Left renal cortex interstitium (tissue), 4 donors: ENCODE results near the gene EPHB2. TPM values are rescaled to one million over a fixed set of nuclear protein-coding genes. Genes with fewer than 3 reads are reported as not detected.

Experiments
- DNase-seq, 4 donors: peaks; one replicate each; pipeline ENCODE4 v3.0.0-alpha.2; 2013; ENCODE audit warnings: low read depth in 4 of 4, low spot score in 2 of 4, missing footprints in 1 of 4
- polyA plus RNA-seq, 4 donors: library from polyadenylated mRNA; unstranded; fragments of 120-200 nt; gene quantifications; one replicate each; pipeline ENCODE4 v1.2.1, GENCODE V29; 2013; ENCODE audit not compliant: insufficient read length in 4 of 4

The EPHB2 gene
- polyA plus RNA-seq, 4 donors: 9.5 to 15.4 (median 12.6) TPM

DNA sequence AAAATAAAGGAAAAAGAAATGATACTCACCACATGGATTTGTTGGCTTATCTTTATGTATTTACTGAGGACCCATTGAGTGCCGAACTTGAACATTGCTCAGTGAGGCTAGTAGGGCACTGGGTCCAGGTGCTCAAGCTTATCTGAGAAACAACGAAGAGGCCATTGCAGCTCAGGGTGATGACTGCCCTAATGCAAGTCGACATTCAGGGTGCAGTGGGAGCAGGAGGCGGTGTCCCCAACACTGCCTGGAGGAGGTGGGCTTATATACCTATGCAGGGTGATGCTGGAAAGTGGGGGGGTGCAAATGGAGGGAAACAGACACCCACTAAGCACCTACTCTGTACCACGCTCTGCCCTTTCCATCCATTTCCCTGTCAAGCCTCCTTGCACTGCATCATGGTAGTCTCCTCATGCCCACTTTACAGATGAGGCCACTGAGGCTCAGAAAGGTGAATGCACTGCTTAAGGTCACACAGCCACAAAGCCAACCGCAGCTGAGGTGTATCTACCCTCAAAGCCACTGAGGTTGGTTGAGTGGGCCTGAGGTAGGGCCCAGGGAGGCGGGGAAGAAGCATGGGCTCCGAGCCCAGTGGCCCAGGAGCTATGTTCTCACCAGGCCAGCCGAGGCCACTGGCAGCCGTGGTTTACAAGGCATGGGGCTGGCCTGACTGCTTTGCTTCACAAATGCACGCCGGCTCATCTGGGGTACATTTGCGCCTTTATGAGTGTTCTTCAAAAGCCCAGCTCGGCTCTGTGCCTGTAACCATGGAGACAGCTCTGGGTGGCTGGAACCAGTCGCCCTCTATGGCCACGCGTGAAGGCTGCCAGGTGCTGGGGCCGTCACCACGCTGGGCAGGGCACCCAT is 103.8 kb downstream of the EPHB2 start:
- DNase-seq: no peak

- DNase-seq: no peak
Measured at GRCh38 chr1:22815043-22815365, 104.4 kb downstream of the EPHB2 start.

DNA sequence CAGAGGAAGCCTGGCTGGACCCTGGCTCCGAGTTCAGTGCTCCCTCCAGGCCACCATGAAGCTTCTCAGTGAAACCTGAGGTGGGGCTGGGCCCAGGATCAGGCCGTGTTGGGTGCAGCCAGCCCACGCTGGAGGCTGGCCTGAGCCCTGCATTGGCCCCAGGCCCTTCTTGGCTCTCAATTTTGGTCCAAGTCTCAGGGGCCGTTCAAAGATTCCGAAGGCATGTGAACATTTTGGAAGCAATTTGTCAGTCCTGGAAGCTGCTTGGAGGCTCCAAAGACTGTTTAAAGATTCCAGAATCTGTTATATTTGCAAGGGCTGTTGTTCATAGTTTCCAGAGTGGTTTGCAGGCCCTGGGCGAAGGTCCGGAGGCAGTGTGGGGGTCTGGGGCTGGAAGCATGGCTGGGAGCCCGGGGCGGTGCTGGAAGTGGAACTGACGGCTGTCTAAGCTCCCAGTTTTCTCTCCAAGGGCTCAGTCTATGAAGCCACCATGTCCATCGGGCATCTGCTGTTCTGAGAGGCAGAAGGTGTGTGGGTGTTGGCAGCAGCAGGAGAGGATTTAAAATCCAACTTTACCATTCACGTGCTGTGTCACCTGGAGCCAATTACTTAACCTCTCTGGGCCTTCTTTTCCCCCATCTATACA is 104.9 kb downstream of the EPHB2 start:
- no peak for DNase-seq

DNA sequence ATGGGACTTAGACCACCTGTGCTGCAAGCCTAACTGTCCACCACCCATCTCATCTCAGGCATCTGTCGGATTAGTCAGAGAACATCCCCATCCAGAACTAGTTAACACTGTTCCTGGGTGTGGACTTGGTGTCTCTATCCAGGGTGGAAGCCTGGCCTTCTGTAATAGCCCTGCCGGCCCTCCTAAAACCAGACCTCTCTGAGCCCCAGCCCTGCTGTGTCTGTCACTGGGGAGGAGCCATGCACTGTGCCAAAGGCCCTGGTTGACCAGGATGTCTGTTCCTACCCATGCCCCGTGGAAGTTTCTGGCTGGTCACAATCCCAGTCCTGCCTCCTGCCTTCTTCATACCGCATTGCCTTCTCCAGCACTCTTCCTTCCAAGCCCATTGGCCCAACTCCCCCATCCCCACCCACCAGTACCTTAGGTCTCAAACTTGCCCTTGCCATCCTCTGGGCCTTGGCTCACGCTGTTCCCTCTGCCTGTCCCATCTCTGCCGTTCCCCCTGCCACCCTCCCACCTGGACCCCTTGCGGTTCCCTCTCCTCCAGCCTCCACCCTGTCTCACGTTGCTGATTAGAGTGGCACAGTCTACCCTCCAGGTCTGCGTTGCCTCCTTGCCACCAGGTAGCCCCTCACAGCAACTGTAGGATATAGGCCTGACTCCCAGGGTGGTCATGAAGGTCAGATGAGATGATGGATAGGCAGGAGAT is 105.6 kb downstream of the EPHB2 start:
- DNase-seq: no peak

- DNase-seq: no peak
Measured at GRCh38 chr1:22816803-22817202, 106.2 kb downstream of the EPHB2 start.

- DNase-seq: no peak
Measured at GRCh38 chr1:22817462-22817861, 106.8 kb downstream of the EPHB2 start.

DNA sequence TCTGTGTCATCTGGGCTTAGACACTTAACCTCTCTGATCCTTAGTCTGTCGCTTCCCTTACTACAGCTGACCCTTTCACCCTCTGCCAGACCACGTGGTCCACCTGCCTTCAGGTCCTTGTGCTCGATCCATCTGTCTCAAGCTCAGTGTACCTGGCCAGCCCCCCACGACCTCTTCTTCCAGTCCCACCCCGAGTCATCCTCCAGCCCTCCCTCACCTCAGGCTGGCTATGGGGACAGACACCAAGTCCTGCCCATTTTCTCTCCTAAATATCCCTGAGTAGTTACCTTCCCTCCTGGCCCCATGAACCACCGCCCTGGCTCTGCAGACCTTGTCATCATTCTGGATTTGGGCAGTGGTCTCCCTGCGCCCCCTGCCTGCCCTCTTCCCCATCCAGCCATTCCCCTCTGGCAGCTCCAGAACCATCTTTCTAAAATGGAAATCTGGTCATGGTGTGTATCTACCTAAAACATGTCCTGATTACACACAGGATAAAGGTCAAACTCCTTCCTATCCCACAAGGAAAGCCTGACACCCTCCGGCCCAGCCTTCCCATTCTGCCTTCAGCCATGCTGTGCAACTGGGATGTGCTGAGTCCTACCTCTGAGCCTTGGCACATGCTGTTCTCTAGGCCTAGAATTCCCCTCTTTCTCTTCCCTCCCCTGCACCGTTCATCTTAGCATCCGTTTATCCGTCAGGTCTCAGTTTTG is 107.6 kb downstream of the EPHB2 start:
- no peak for DNase-seq

DNA sequence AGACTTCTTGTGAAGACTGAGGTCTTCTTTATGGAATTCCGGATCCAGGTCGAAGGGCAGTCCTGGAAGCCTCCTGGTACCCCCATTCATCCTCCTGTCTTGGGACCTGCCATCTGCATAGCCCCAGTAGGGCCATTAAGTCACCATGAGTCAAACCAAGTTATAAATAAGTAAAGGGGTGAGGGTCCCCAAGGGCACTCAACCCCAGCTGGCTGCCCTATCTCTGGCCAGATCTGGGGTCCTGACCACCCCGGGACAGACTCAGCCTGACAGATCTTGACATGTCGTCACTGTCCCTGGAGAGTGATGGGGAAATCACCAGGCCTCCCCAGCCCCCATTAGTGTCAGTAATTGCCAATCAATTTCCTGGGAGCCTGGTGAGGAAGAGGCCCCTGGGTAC is 108.7 kb downstream of the EPHB2 start:
- no peak for DNase-seq

- no peak for DNase-seq
Measured at GRCh38 chr1:22821027-22821426, 110.4 kb downstream of the EPHB2 start.

DNA sequence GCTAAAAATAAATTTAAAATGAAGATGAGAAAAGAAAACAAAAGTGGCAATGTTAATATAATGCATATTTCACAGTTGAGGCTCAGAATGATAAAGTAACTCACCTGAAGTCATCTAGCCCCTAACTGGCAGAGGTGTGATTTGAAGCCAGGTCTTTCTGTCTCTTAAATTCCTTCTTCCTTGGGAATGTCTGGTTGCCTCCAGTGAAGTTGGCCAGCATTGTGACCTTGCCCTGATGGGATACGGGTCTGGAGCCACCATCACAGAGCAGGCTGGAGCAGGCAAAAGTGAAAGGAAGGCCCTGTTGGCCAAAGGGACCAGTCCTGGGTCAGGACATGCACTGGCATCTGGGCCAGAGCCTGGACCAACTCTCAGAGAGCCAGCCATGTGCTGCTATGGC is 111.7 kb downstream of the EPHB2 start:
- no peak for DNase-seq

DNA sequence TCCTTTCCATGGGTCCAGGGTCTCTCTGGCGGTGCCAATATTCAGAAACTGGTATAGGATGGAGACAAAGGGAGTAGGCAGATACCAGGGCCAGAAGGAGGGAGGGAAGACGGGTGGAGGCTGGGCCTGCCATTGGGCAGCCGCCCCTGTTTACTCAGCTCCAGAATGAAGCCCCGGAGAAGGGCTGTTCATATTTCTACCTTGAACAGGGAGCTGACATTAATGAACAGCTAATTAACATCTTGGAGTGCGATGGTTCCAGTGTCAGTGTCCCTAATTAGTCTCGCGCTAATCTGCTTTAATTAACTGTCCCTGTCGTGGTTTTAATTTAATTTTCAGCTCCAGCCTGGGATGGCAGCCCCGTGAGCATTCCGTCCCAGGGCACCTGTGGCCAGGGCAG is 113.8 kb downstream of the EPHB2 start:
- DNase-seq: no peak

- DNase-seq: no peak
Measured at GRCh38 chr1:22824975-22825374, 114.3 kb downstream of the EPHB2 start.

DNA sequence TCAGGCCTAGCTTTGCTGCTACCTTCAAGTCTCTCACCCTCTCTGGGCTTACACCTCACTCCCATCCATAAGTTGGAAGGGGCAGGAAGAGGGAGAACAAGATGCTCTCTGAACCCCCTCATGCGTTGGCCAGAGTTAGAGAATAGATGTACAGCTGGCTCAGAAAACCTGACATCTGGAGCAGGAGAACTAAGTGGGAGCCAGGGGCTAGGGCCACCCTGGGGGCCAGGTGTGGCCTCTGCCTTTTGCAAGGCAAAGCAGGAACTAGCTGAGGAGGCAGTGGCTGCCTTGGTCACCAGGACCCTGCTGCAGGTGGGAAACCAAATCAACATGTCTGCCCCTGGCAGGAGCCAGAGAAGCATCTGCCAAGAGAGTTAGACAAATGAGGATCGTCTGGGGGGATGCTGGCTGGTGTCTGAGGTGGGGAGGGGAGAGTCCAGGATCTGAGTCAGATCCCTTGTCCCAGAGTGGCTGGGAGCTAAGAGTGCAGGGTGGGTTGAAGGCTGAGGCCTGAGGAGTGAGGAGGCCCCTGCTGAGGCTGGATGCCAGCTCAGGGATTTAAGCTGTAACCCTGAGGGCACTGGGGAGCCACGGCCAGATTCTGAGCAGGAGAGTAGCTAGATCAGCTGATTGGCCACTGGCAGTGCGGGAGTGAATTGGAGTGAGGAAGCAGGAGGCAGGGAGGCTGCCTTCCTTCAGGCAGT is 115.0 kb downstream of the EPHB2 start:
- DNase-seq: no peak

DNA sequence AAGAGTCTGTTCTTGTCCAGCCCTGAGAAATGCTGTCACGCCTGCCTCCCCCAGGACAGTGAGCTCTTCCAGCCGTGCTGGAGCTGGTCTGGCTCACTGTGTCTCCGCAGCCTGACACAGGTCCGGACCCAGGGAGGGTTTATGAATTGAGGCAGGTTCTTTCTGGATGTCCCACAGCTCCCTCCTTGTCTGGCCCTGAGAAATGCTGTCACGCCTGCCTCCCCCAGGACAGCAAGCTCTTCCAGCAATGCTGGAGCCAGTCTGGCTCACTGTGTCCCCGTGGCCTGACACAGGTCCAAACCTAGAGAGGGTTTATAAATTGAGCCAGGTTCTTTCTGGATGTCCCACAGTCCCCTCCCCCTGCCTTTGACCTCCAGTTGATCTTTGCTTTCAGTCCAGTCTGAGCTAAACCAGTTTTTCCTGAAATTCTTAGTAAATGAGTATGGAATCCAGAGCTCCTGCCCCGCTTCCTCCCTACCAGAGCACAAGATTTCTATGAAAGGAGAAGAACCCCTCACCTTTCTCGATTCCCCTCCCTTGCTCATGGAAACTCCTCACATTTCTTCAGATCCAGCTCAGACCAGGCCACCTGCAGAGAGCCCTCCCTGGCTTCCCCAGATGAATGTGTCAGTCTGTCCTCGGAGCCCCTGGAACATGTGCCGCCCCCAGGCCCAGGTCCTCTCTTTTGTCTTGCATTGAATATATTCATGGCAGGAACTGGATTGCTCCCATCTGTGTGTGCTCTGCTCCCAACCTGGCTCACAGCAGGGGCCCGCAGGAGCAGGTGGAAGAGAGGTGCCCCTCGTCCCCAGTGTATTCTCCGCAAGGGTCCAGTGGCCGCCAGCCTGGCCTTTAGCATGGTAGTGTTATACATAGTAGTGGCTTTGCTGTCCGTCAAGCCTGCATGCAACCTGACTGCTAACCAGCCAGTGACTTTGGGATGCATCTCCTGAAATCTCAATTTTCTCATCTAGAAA is 116.3 kb downstream of the EPHB2 start:
- peak in 3 of 4 donors; percentile 31 to 70 (median 52) for DNase-seq

GRCh38 chr1:22827666-22828483 is 117.2 kb downstream of the EPHB2 start:
- DNase-seq: no peak

DNA sequence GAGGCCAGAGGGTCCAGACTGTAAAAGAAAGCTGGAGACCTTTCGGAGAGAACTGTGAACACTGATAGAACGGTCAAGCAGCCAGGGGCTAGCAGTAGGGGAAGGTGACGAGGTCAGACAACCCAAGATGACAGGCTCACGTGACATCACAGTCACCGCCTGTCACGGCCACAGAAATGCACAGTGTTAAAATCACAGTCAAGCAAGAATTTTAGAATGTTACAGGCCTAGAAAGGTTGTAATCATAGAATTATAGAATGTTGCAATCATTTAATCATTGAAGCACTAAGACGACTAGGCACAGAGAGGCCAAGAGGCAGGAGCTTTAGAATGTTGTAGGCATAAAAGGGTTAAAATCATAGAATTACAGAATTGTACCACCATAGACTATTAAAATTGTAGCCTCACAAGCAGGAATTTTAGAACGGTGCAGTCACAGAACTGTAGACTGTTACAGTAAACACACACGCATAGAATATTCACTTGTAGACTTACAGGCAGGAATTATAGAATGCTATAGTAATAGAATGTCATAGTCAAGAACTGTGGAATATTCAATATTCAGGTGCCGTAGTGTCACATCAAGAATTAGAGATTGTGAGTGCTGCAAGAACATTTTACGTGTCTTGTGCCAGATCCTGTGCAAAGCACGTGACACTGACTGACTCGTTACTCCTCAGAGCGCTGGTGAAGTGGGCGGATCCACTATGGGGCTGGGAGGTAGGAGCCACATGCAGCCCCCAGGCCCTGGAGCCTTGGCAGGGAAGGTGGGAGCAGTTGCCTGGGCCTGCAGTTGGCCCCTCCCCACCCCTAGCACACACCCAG is 118.1 kb downstream of the EPHB2 start:
- no peak for DNase-seq

DNA sequence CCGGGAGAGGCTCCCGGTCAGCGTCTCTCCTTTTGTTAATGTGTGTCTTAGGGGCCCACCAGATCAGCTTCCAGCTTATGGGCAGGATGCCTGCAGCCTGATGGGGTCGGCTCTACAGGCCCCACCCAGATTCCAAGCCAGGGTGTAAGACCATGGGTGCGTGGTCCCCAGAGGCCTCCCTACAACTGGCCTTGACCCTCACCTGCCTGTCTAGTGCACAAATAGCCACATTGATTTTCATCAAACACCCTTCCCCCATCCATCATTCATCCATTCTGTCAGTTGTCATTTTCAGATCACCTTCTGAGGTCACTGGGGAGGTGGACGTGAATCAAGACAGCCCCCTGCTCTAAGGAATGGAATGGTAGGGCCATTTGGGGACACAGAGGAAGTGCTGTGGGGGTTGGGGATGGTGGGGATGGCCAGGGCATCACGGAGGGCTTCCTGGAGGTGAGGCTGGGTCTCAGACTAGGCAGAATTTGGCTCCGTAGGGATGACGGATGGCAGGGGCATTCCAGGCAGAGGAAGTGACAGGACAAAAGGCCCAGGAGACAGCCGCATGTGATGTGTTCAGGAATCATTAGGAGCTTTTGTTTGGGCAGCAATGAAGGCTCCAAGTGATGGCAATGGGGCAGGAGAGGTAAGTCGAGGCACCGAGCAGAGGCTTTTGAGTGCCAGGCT is 118.8 kb downstream of the EPHB2 start:
- DNase-seq: no peak
